Natural killer cell (primary cell): Measurements from ENCODE around the gene LUZP2. TPM values are rescaled to one million over a fixed set of nuclear protein-coding genes. Genes with fewer than 3 reads are reported as not detected.

Source experiments
- ATAC-seq, 3 donors: fragments of 150-1000 bp in 2 of 3; fragments of 200-7000 bp in 1 of 3; cut with Tn5 transposase; 1 replicate in 1 of 3; 2 replicates in 2 of 3; pipeline ENCODE4 v1.10.0; 2021; ENCODE audit warnings: mild to moderate bottlenecking in 2 of 3, moderate library complexity in 2 of 3
- DNase-seq, 2 donors: peaks; one replicate each; pipeline versions ENCODE4 v3.0.0 to v3.0.0-alpha.2; 2013 to 2021; ENCODE audit warnings: mixed read lengths in 1 of 2
- H3K27ac ChIP-seq: one replicate; pipeline ENCODE4 v1.5.1; 2013; ENCODE audit warnings: mild to moderate bottlenecking, low read length
- H3K27me3 ChIP-seq: one replicate; pipeline ENCODE4 v1.6.1; 2013; ENCODE audit warnings: low read length; ENCODE audit not compliant: control insufficient read depth, insufficient read depth
- H3K36me3 ChIP-seq: one replicate; pipeline ENCODE4 v1.6.1; 2013; ENCODE audit warnings: low read length; ENCODE audit not compliant: control insufficient read depth, insufficient read depth
- H3K4me1 ChIP-seq: one replicate; pipeline ENCODE4 v1.6.1; 2013; ENCODE audit warnings: low read length; ENCODE audit not compliant: control insufficient read depth, insufficient read depth
- H3K4me3 ChIP-seq: one replicate; pipeline ENCODE4 v1.5.1; 2013; ENCODE audit warnings: low read length
- H3K9me3 ChIP-seq: one replicate; pipeline ENCODE4 v1.6.1; 2013; ENCODE audit warnings: low read length; ENCODE audit not compliant: control insufficient read depth, insufficient read depth
- H3K27ac Mint-ChIP-seq, 2 donors: one replicate each; pipeline ENCODE4 v1.8.0; 2022; ENCODE audit warnings: mild to moderate bottlenecking in 2 of 2, mixed read lengths in 2 of 2, moderate library complexity in 1 of 2
- H3K27me3 Mint-ChIP-seq, 2 donors: one replicate each; pipeline ENCODE4 v1.8.0; 2022; ENCODE audit warnings: low read depth in 2 of 2, mixed read lengths in 2 of 2
- H3K36me3 Mint-ChIP-seq: one replicate; pipeline ENCODE4 v1.8.0; 2022; ENCODE audit warnings: mixed read lengths
- H3K4me1 Mint-ChIP-seq, 2 donors: one replicate each; pipeline ENCODE4 v1.8.0; 2022; ENCODE audit warnings: mixed read lengths in 2 of 2
- H3K4me3 Mint-ChIP-seq: one replicate; pipeline ENCODE4 v1.8.0; 2022; ENCODE audit warnings: mild to moderate bottlenecking, moderate library complexity, mixed read lengths
- H3K9me3 Mint-ChIP-seq, 2 donors: one replicate each; pipeline ENCODE4 v1.8.0; 2022; ENCODE audit warnings: mixed read lengths in 2 of 2
- WGBS: methylation state at CpG from one replicate; pipeline ENCODE4 v1.1.7; 2013; ENCODE audit warnings: missing lambda C conversion rate; ENCODE audit not compliant: insufficient coverage; 5-methylcytosine and 5-hydroxymethylcytosine counted together
- intact Hi-C: fragments of 100-400 bp; cut with micrococcal nuclease; formaldehyde crosslinking; loops from one replicate; pipeline ENCODE4 v1.14.2; 2022
- total RNA-seq, 4 donors: library from RNA; stranded (reverse); fragments of 120-200 nt in 1 of 4; gene quantifications; one replicate each; pipeline versions ENCODE4 v1.2.3 to v1.2.4, GENCODE V29; 2013 to 2022
- TF ChIP-seq, protein P1 (sequence below): fragments of 200-600 bp; IDR thresholded peaks from one replicate; pipeline ENCODE4 v1.8.0; 2022; ENCODE audit warnings: antibody characterized with exemption

Gene LUZP2
- total RNA-seq, 3 donors from 2014 or later (not counting 1 experiment from before 2014, with no cell fraction given): not detected

DNA sequence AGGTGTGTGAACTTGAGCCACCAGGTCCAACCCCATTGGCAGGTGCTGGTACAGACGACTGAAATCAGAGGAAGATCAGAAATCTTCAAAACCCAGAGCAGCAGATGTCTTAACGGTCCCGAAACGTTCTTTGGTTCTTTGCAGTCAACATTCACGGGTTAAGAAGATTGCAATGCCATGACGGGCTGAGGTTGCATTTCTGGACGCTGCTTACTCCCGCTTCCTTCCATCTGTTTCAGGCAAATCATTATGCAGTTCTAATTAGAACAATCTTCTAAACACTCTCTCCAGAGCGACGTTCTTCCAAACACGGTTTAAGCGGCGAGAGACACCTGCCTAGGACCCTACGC is 492 bp upstream of the LUZP2 start:
- Histone ChIP-seq H3K9me3 (no peaks in the 10 kb centered on the region), H3K27ac (no peak overlapping the region), H3K4me1 (peaks cover 5% of the 10 kb centered on the region), H3K27me3 (peaks cover 10% of the 10 kb centered on the region), H3K36me3 (no peaks in the 10 kb centered on the region), H3K4me3 (no peak overlapping the region)
- 14% methylated on average over 14 of the region's 14 CpGs for WGBS
- H3K9me3 Mint-ChIP-seq: no peaks in the 10 kb centered on the region
- H3K4me1 Mint-ChIP-seq: peaks cover 0 to 6% of the 10 kb centered on the region in 2 donors
- no peak overlapping the region for H3K27ac Mint-ChIP-seq
- DNase-seq: no peak
- TF ChIP-seq, protein P1, sequence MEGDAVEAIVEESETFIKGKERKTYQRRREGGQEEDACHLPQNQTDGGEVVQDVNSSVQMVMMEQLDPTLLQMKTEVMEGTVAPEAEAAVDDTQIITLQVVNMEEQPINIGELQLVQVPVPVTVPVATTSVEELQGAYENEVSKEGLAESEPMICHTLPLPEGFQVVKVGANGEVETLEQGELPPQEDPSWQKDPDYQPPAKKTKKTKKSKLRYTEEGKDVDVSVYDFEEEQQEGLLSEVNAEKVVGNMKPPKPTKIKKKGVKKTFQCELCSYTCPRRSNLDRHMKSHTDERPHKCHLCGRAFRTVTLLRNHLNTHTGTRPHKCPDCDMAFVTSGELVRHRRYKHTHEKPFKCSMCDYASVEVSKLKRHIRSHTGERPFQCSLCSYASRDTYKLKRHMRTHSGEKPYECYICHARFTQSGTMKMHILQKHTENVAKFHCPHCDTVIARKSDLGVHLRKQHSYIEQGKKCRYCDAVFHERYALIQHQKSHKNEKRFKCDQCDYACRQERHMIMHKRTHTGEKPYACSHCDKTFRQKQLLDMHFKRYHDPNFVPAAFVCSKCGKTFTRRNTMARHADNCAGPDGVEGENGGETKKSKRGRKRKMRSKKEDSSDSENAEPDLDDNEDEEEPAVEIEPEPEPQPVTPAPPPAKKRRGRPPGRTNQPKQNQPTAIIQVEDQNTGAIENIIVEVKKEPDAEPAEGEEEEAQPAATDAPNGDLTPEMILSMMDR: no peak
- intact Hi-C loops: no loop called here
- no peaks in the 10 kb centered on the region for H3K36me3 Mint-ChIP-seq
- no peak overlapping the region for H3K4me3 Mint-ChIP-seq
- no peak for ATAC-seq
- H3K27me3 Mint-ChIP-seq: peaks cover 37 to 44% of the 10 kb centered on the region in 2 donors

DNA sequence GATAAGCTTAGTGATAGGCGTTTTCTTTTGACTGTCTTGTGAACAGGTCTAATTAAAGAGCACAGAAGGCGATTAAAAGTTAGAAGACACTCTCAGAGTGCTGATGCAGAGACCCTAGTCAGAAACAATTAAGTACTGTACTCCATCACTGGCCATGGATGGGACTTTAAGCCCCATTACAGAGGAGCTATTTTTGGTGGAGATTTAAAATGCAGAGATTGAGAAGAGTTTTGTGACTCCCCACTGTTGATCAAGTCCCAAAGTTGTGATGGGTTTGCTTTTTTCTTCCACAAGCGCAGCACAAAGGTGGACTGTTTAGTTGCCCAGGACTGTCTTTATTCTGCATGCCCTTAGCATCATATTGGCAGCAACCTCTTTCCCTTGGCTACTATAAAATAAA is 978 bp downstream of the LUZP2 start:
- ATAC-seq: no peak
- peaks cover 0 to 6% of the 10 kb centered on the region in 2 donors for H3K4me1 Mint-ChIP-seq
- no peaks in the 10 kb centered on the region for H3K9me3 ChIP-seq
- peaks cover 10% of the 10 kb centered on the region for H3K27me3 ChIP-seq
- no peaks in the 10 kb centered on the region for H3K36me3 Mint-ChIP-seq
- H3K4me1 ChIP-seq: peaks cover 5% of the 10 kb centered on the region
- H3K4me3 ChIP-seq: no peak overlapping the region
- H3K9me3 Mint-ChIP-seq: peaks cover 0 to 4% of the 10 kb centered on the region in 2 donors
- H3K27ac ChIP-seq: no peak overlapping the region
- TF ChIP-seq, protein P1: no peak
- H3K4me3 Mint-ChIP-seq: no peak overlapping the region
- DNase-seq: no peak
- H3K27ac Mint-ChIP-seq: no peak overlapping the region
- H3K36me3 ChIP-seq: no peaks in the 10 kb centered on the region
- WGBS: 76% methylated on average over 3 of the region's 3 CpGs
- H3K27me3 Mint-ChIP-seq: peaks cover 33 to 44% of the 10 kb centered on the region in 2 donors
- intact Hi-C loops: no loop called here

DNA sequence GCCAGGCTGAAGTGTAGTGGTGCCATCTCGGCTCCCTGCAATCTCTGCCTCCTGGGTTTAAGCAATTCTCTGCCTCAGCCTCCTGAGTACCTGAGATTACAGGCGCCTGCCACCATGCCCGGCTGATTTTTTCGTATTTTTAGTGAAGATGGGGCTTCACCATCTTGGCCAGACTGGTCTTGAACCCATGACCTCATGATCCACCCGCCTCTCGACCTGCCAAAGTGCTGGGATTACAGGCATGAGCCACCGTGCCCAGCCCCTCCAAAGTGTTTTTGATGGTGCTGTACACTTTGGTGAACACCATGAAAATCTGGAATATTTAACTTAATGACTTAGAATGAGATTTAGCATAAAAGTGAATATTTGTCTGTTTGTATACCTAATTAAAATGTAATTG is 5.6 kb downstream of the LUZP2 start:
- Histone ChIP-seq H3K27ac (no peak overlapping the region), H3K4me1 (no peaks in the 10 kb centered on the region), H3K4me3 (no peak overlapping the region), H3K27me3 (peaks cover 3% of the 10 kb centered on the region), H3K9me3 (no peaks in the 10 kb centered on the region), H3K36me3 (no peaks in the 10 kb centered on the region)
- TF ChIP-seq, protein P1: no peak
- Mint-ChIP-seq H3K27ac (no peak overlapping the region), H3K36me3 (no peaks in the 10 kb centered on the region), H3K27me3 (peaks cover 11 to 19% of the 10 kb centered on the region in 2 donors), H3K4me3 (no peak overlapping the region), H3K9me3 (peaks cover 2 to 7% of the 10 kb centered on the region in 2 donors), H3K4me1 (no peaks in the 10 kb centered on the region)
- DNase-seq (no peak), ATAC-seq (no peak)
- 80% methylated on average over 7 of the region's 7 CpGs for WGBS
- intact Hi-C loops: no loop called here

DNA sequence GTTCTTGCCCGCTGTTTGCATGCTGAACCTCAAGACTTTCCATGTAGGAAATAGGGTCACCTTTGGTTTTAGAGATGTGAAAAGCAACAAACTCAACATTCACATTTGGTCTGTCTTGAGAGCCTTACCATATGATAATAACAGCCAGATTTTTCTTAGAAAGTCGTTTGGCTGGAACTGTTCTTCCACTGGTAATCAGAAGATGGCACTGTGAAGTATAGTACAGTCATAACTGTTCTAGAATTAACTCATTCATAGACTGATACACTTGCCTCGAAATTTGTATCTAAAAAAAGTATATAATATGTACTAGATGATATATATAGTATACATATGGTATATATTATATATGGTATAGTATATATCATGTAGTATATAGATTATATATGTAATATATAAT is 12.3 kb downstream of the LUZP2 start:
- Histone ChIP-seq H3K27ac (no peak overlapping the region), H3K27me3 (no peaks in the 10 kb centered on the region), H3K4me1 (no peaks in the 10 kb centered on the region), H3K4me3 (no peak overlapping the region), H3K9me3 (no peaks in the 10 kb centered on the region), H3K36me3 (no peaks in the 10 kb centered on the region)
- ATAC-seq: no peak
- 44% methylated on average over 2 of the region's 3 CpGs for WGBS
- intact Hi-C loops: no loop called here
- Mint-ChIP-seq H3K4me3 (no peak overlapping the region), H3K27ac (no peak overlapping the region), H3K27me3 (peaks cover 2 to 6% of the 10 kb centered on the region in 2 donors), H3K4me1 (no peaks in the 10 kb centered on the region), H3K36me3 (no peaks in the 10 kb centered on the region), H3K9me3 (peaks cover 3 to 4% of the 10 kb centered on the region in 2 donors)
- no peak for DNase-seq
- TF ChIP-seq, protein P1: no peak
